Ureter (tissue), 1 donor: ENCODE measurements around the gene NDC1. TPM values are rescaled to one million over a fixed set of nuclear protein-coding genes. Genes with fewer than 3 reads are reported as not detected.

Experiments
- DNase-seq: peaks from one replicate; pipeline ENCODE4 v3.0.0-alpha.2; 2020; ENCODE audit warnings: low spot score
- total RNA-seq: library from RNA; stranded (reverse); gene quantifications from one replicate; pipeline ENCODE4 v1.2.4, GENCODE V29; 2023
- donor health status: DM: yes; HTN: yes; CAD: no.

Gene NDC1
- total RNA-seq, 1 donor from 2014 or later: 15.5 TPM

GRCh38 chr1:53731779-53732305 is 106.3 kb downstream of the NDC1 start:
- no peak for DNase-seq

- no peak for DNase-seq
These were observed 107.0 kb downstream of the NDC1 start for GRCh38 chr1:53731043-53731600.

- DNase-seq: no peak
These were observed 107.8 kb downstream of the NDC1 start for GRCh38 chr1:53730224-53730865.

- no peak for DNase-seq
These were observed 108.5 kb downstream of the NDC1 start for GRCh38 chr1:53729456-53730223.

- no peak for DNase-seq
These were observed 109.2 kb downstream of the NDC1 start for GRCh38 chr1:53728702-53729455.

- DNase-seq: no peak
These were observed 109.9 kb downstream of the NDC1 start for GRCh38 chr1:53728196-53728595.

GRCh38 chr1:53727461-53728092 is 110.5 kb downstream of the NDC1 start:
- no peak for DNase-seq

- no peak for DNase-seq
These were observed 112.0 kb downstream of the NDC1 start for GRCh38 chr1:53726009-53726600.

- DNase-seq: no peak
These were observed 112.8 kb downstream of the NDC1 start for GRCh38 chr1:53725238-53725689.

- DNase-seq: no peak
These were observed 116.1 kb downstream of the NDC1 start for GRCh38 chr1:53722025-53722424.

- no peak for DNase-seq
These were observed 117.0 kb downstream of the NDC1 start for GRCh38 chr1:53721088-53721487.

GRCh38 chr1:53719469-53719868 is 118.6 kb downstream of the NDC1 start:
- no peak for DNase-seq

- DNase-seq: no peak
These were observed 119.7 kb downstream of the NDC1 start for GRCh38 chr1:53718443-53718842.

GRCh38 chr1:53717025-53717804 is 120.9 kb downstream of the NDC1 start:
- no peak for DNase-seq

GRCh38 chr1:53716150-53716549 is 121.9 kb downstream of the NDC1 start:
- no peak for DNase-seq

- no peak for DNase-seq
These were observed 122.6 kb downstream of the NDC1 start for GRCh38 chr1:53715478-53715877.
